IPS DF 6.9 (cell line): ENCODE measurements around the gene GOLGA2.
"Not testable (repeated sequence)": the region's sequence is repeated elsewhere in the genome, so short reads cannot be mapped to it uniquely, and the experiment has no call there.

ENCODE experiments used
- DNase-seq: peaks from one replicate; pipeline ENCODE4 v3.0.0-alpha.2; 2013; ENCODE audit warnings: low read depth, low spot score
- H3K27ac ChIP-seq: one replicate; pipeline ENCODE4 v1.5.1; 2013; ENCODE audit warnings: low read length, control low read depth
- H3K27me3 ChIP-seq: 2 replicates; pipeline ENCODE4 v1.6.1; 2013; ENCODE audit warnings: mild to moderate bottlenecking, low read length; ENCODE audit not compliant: control insufficient read depth, insufficient read depth
- H3K36me3 ChIP-seq: 2 replicates; pipeline ENCODE4 v1.6.1; 2013; ENCODE audit warnings: low read length; ENCODE audit not compliant: control insufficient read depth, insufficient read depth
- H3K4me1 ChIP-seq: 2 replicates; pipeline ENCODE4 v1.6.1; 2013; ENCODE audit warnings: low read length; ENCODE audit not compliant: control insufficient read depth, insufficient read depth
- H3K4me3 ChIP-seq: 2 replicates; pipeline ENCODE4 v1.5.1; 2013; ENCODE audit warnings: mild to moderate bottlenecking, low read length
- H3K9me3 ChIP-seq: 2 replicates; pipeline ENCODE4 v1.6.1; 2013; ENCODE audit warnings: low read length, inconsistent platforms; ENCODE audit not compliant: control insufficient read depth, insufficient read depth
- WGBS: extraction: QIAGEN DNeasy Blood & Tissue Kit; methylation state at CpG from one replicate; pipeline ENCODE4 v1.1.7; 2013; ENCODE audit warnings: mixed read lengths, missing lambda C conversion rate; ENCODE audit not compliant: insufficient read length, insufficient coverage; 5-methylcytosine and 5-hydroxymethylcytosine counted together

Gene GOLGA2

DNA sequence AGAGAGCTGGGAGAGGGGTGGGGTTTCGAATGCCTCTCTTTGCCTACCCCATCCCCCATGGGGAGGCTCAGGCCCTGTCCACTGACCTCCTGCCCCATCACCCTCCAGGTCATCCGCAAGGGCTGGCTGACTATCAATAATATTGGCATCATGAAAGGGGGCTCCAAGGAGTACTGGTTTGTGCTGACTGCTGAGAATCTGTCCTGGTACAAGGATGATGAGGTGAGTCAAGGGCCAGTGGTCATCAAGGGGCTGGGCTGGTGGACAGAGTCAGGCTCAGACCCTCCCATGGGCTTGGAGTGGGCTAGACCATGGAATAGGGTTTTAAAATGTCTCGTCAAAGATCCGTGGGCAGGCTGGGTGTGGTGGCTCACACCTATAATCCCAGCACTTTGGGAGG is 33.7 kb downstream of the GOLGA2 start:
- Histone ChIP-seq H3K4me1 (peaks cover 12% of the 10 kb centered on the region), H3K9me3 (no peaks in the 10 kb centered on the region), H3K27ac (no peak overlapping the region), H3K36me3 (peaks cover 10% of the 10 kb centered on the region), H3K4me3 (no peak overlapping the region), H3K27me3 (no peaks in the 10 kb centered on the region)
- WGBS, result no CpG with 5 or more reads among the region's 4 CpGs
- DNase-seq, result no peak

DNA sequence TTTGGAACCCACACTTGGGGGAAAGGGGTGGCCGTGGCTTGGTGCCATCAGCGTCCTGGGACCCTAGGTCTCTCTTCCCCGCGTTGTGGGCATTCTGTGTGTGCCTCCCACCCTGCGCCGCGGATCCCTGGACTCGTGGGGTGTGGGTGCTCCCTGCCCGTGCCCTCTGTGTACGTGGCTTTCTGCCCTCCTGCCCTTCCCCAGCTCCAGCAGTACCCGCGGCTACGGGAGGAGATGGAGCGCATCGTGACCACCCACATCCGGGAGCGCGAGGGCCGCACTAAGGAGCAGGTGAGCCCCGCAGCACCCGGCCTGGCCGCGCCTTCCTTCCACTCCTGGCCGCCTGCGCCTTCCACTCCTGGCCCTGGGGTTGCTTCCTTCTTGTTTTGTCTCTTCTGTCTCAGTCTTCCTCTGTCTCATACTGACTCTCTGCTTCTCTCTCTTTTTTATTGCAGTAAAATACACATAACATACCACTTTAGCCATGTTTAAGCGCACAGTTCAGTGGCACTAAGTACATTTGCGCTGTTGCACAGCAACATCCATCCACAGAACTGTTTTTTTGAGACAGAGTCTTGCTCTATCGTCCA is 41.9 kb downstream of the GOLGA2 start:
- Histone ChIP-seq H3K4me1 (no peaks in the 10 kb centered on the region), H3K27ac (no peak overlapping the region), H3K9me3 (no peaks in the 10 kb centered on the region), H3K27me3 (no peaks in the 10 kb centered on the region), H3K4me3 (no peak overlapping the region), H3K36me3 (no peaks in the 10 kb centered on the region)
- no peak for DNase-seq
- no CpG with 5 or more reads among the region's 28 CpGs for WGBS

DNA sequence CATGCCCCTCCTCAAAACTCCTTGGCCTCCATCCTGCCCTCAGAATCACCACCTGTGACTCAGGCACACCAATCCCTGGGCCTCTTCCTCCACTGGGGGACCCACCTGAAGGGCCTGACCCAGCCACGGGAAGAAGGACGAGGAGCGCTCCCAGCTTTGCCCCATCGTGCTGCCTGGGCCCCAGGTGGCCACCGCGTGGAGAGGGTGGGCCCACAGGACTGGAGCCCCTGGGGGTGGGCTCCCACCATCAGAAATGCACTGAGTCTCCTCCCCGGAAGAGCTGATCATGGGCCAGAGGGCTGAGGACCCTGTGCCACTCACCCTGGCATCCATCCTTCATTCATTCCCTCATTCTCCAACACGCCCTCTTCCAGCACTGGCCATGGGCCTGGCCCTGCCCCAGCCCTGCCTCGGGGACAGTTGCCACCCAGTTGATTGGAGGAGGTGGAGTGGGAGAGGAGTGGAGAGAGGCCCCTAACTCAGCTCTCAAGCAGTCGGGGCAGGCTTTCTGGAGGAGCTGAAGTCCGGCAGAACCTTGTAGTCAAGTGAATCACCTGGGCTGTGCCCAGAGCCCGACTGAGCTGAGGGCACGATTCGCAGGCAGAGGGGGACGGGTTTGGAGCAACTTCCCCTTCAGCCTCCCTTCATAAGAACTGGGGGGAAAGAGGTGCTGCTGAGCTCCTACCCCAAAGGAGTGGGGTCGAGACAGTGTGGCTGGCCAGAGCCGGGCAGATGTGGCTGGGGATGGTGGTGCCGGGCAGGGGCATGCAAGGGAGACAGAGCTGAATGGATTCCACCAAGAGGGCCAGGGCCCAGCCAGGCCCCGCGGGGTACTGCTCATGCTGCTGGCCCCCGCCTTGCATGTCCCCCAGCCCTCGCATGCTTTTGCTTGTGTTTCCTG is 43.0 kb downstream of the GOLGA2 start:
- WGBS, result no CpG with 5 or more reads among the region's 22 CpGs
- Histone ChIP-seq H3K27ac (no peak overlapping the region), H3K27me3 (no peaks in the 10 kb centered on the region), H3K36me3 (no peaks in the 10 kb centered on the region), H3K9me3 (no peaks in the 10 kb centered on the region), H3K4me3 (no peak overlapping the region), H3K4me1 (no peaks in the 10 kb centered on the region)
- no peak for DNase-seq

DNA sequence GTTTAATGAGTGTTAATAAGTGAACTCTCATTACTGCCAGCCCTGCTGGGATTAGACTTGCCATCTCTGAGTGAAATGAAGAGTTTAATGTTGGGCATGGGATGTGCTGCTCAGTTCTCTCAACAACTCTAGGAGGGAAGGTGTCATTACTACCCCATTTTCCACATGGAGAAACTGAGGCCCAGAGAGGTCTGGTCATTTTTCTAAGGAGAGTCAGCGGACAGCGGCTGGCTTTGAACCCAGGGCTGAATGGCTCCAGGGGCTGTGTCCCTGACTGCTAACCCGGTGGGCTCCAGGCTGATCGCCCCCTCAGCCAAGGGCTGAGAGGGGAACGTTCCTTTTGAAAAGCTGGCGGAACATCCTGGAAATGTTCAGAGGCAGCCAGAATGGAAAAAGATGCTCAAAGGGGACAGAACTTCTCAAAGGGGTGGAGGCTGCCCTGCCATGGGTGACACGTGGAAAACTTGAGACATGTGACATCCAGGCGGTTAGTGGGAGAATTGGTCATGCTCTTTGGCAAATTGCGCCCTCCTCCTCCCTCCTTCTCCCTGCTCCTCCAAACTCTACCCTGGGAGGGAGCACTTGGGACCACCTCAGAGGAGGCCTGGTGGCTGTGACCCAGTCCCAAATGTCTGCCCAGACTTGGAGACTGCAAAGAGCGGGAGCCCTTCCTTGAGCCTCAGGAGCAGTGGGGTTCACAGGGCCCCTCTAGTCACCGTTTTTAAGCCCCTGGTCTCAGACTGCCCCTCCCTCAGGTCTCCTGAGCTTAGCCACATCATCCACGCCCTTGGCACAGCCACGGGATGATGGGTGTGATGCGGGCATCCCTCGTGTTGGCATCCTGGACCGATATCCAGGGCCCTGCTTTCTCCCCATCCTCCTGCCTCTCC is 43.9 kb downstream of the GOLGA2 start:
- Histone ChIP-seq H3K4me1 (no peaks in the 10 kb centered on the region), H3K36me3 (no peaks in the 10 kb centered on the region), H3K4me3 (no peak overlapping the region), H3K9me3 (no peaks in the 10 kb centered on the region), H3K27ac (no peak overlapping the region), H3K27me3 (no peaks in the 10 kb centered on the region)
- no peak for DNase-seq
- no CpG with 5 or more reads among the region's 16 CpGs for WGBS

DNA sequence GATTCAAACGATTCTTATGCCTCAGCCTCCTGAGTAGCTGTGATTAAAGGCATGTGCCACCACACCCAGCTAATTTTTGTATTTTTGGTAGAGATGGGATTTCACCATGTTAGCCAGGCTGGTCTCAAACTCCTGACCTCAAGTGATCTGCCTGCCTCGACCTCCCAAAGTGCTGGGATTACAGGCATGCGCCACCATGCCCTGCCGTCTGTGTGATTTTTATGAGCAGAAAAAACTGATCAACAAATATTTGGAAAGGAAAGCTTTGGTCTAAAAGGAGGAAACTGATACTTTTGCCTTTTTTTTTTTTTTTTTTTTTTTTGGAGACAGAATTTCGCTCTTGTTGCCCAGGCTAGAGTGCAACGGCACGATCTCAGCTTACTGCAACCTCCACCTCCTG is 44.9 kb downstream of the GOLGA2 start:
- H3K4me3 ChIP-seq, H3K27ac ChIP-seq, DNase-seq, H3K36me3 ChIP-seq, H3K27me3 ChIP-seq, H3K4me1 ChIP-seq, H3K9me3 ChIP-seq: not testable (repeated sequence)
- WGBS, result no CpG with 5 or more reads among the region's 7 CpGs

DNA sequence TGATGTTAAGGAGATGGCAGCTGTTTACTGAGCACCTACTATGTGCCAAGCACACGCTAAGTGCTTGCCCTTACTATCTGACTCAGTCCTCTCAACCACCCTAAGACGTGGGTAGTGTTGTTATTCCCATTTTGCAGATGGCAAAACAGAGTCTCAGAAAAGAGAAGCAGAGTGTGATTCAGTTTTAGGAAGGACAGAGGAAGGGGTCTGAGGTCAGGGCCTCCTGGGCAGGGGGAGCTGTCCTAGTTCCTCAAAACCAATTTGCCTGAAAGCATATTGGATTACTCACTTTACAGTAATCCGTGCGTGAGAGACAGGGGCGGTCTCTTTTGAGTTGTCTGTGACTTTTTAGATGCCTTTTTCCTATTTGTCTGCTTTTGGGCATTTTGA is 49.4 kb downstream of the GOLGA2 start:
- no peaks in the 10 kb centered on the region for H3K27me3 ChIP-seq
- H3K4me1 ChIP-seq, result no peaks in the 10 kb centered on the region
- H3K27ac ChIP-seq, result no peak overlapping the region
- WGBS, result no CpG with 5 or more reads among the region's 5 CpGs
- peaks cover 13% of the 10 kb centered on the region for H3K36me3 ChIP-seq
- no peak for DNase-seq
- H3K4me3 ChIP-seq, result no peak overlapping the region
- H3K9me3 ChIP-seq, result no peaks in the 10 kb centered on the region

DNA sequence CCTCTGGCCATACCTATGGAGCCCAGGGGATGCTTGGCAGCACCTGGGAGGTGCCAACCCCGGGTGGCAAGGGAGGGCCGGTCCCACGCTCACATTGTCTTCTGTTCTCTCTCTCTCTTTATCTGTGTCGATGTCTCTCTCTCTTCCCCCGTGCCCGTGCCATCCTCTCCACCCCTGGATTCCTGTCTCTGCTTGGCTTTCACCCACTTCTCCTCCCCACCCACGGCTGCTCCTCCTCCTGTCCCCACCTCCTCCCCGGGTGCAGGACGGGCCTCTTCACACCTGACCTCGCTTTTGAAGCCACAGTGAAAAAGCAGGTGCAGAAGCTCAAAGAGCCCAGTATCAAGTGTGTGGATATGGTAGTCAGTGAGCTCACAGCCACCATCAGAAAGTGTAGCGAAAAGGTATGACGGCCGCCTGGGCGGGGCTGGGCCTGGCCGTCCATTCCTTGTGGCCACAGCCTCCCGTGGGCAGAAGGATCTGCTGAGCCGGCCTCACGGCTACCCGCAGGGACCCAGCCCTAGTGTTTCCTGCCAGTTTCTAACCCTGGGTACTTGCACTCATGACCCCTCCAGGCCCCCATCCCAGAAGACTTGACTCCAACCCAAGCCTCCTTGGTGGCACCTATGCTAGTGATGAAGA is 49.9 kb downstream of the GOLGA2 start:
- Histone ChIP-seq H3K4me3 (no peak overlapping the region), H3K4me1 (no peaks in the 10 kb centered on the region), H3K36me3 (peaks cover 15% of the 10 kb centered on the region), H3K9me3 (no peaks in the 10 kb centered on the region), H3K27me3 (no peaks in the 10 kb centered on the region), H3K27ac (no peak overlapping the region)
- DNase-seq, result no peak
- no CpG with 5 or more reads among the region's 19 CpGs for WGBS

DNA sequence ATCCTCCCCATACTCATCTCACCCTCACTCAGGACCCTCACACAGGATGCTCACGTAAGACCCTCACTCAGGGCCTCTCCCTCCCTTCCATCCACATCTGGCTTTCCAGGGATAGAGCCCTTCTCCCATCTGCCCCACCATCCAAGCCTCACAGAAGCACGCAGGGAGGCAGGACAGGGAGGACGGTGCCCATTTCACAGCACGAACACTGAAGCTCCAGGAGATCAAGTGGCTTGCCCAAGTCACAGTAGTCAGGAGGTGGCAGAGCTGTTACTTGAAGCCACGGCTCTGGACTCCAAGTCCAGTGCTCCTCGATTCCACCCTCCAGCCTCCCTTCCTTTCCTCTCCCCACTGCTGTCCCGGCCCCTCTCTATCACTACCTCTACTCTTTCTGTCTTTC is 50.9 kb downstream of the GOLGA2 start:
- no peaks in the 10 kb centered on the region for H3K27me3 ChIP-seq
- DNase-seq, result no peak
- WGBS, result no CpG with 5 or more reads among the region's 7 CpGs
- H3K27ac ChIP-seq, result no peak overlapping the region
- no peak overlapping the region for H3K4me3 ChIP-seq
- H3K36me3 ChIP-seq, result peaks cover 18% of the 10 kb centered on the region
- H3K4me1 ChIP-seq, result no peaks in the 10 kb centered on the region
- no peaks in the 10 kb centered on the region for H3K9me3 ChIP-seq

DNA sequence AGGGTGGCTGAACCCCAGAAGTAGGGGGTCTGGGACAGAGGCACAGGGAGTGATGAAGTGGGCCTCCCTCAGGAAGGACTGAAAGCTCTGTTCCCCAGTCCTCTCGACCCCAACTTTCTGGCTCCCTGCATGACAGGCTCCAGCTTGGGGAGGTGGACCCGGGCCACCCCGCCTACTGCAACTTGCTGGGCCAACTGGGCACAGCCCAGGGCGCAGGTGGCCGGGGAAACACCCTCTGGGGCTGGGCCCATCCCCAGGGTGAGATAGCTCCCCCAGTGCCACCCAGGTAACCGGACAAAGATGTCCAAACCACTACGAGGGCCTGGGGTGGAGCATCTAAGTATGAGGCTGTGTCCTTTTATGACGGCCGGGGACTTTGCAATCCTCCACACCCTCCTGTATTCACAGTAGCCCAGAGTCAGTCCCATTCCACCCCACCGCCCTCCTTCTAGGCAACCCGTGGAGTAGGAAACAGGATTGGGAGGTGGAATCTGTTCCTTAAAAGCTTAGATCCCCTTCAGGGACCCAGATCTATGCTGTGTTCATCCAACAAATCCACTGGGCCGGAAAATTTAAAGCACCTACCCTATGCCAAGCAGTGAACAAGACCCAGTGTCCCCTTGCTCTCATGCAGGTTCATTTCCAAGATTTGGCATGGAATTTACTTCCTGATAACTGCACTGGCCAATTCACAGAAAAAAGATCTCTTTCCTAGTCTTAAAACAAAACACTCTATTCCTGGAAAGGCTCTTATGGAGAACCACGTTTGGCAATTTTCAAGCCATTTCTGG is 52.7 kb downstream of the GOLGA2 start:
- no peak overlapping the region for H3K4me3 ChIP-seq
- DNase-seq, result no peak
- H3K36me3 ChIP-seq, result peaks cover 20% of the 10 kb centered on the region
- peaks cover 2% of the 10 kb centered on the region; the same call in 1 of the 2 replicates for H3K4me1 ChIP-seq
- no peaks in the 10 kb centered on the region for H3K9me3 ChIP-seq
- H3K27me3 ChIP-seq, result no peaks in the 10 kb centered on the region
- no CpG with 5 or more reads among the region's 13 CpGs for WGBS
- no peak overlapping the region for H3K27ac ChIP-seq
